Measurements from ENCODE around the gene AKR1E2.
"Not testable (repeated sequence)": the region's sequence is repeated elsewhere in the genome, so short reads cannot be mapped to it uniquely, and the experiment has no call there.

The AKR1E2 gene

GRCh38 chr10:4803822-4804221 is 22.2 kb upstream of the AKR1E2 start:
- no peaks in the 10 kb centered on the region for H3K9me3 Mint-ChIP-seq
- H3K27ac Mint-ChIP-seq: no peak overlapping the region
- H3K4me3 Mint-ChIP-seq: no peak overlapping the region
- DNase-seq: no peak
- no peaks in the 10 kb centered on the region for H3K36me3 Mint-ChIP-seq
- peaks cover 9% of the 10 kb centered on the region for H3K27me3 Mint-ChIP-seq
- H3K4me1 Mint-ChIP-seq: no peaks in the 10 kb centered on the region
- CTCF ChIA-PET: interaction anchor here (0.6 to 1.2 kb wide), 3 partner anchors 11 to 630 kb away, joined by 3 to 4 read pairs (median 3); no protein-coding TSS in a partner anchor

- Mint-ChIP-seq H3K36me3 (no peaks in the 10 kb centered on the region), H3K9me3 (no peaks in the 10 kb centered on the region), H3K4me3 (no peak overlapping the region), H3K27me3 (peaks cover 9% of the 10 kb centered on the region), H3K27ac (no peak overlapping the region), H3K4me1 (no peaks in the 10 kb centered on the region)
- CTCF ChIA-PET: interaction anchor here (0.8 kb wide), 1 partner anchor 12 kb away, joined by 3 read pairs; no protein-coding TSS in a partner anchor
- DNase-seq: no peak
Observed at GRCh38 chr10:4804465-4804864, 21.5 kb upstream of the AKR1E2 start.

- Mint-ChIP-seq H3K27ac (no peak overlapping the region), H3K4me1 (no peaks in the 10 kb centered on the region), H3K36me3 (no peaks in the 10 kb centered on the region), H3K27me3 (peaks cover 6% of the 10 kb centered on the region), H3K4me3 (no peak overlapping the region), H3K9me3 (no peaks in the 10 kb centered on the region)
- CTCF ChIA-PET: interaction anchor here (0.8 kb wide), 1 partner anchor 9 kb away, joined by 3 read pairs; no protein-coding TSS in a partner anchor
- DNase-seq: no peak
Observed at GRCh38 chr10:4806534-4806933, 19.5 kb upstream of the AKR1E2 start.

- Mint-ChIP-seq H3K4me1 (no peaks in the 10 kb centered on the region), H3K4me3 (no peak overlapping the region), H3K36me3 (no peaks in the 10 kb centered on the region), H3K9me3 (no peaks in the 10 kb centered on the region), H3K27me3 (peaks cover 6% of the 10 kb centered on the region), H3K27ac (no peak overlapping the region)
- DNase-seq: no peak
- CTCF ChIA-PET: no interaction called here
Observed at GRCh38 chr10:4807761-4808507, 18.1 kb upstream of the AKR1E2 start.

GRCh38 chr10:4809156-4809555 is 16.9 kb upstream of the AKR1E2 start:
- Mint-ChIP-seq H3K4me1 (no peaks in the 10 kb centered on the region), H3K36me3 (no peaks in the 10 kb centered on the region), H3K4me3 (no peak overlapping the region), H3K27ac (no peak overlapping the region), H3K9me3 (no peaks in the 10 kb centered on the region), H3K27me3 (peaks cover 1% of the 10 kb centered on the region)
- DNase-seq: no peak
- CTCF ChIA-PET: no interaction called here

- Mint-ChIP-seq H3K36me3 (no peaks in the 10 kb centered on the region), H3K27me3 (no peaks in the 10 kb centered on the region), H3K9me3 (no peaks in the 10 kb centered on the region), H3K4me1 (no peaks in the 10 kb centered on the region), H3K4me3 (no peak overlapping the region), H3K27ac (no peak overlapping the region)
- CTCF ChIA-PET: interaction anchor here (1.4 kb wide), 1 partner anchor 11 kb away, joined by 4 read pairs; no protein-coding TSS in a partner anchor
- no peak for DNase-seq
Observed at GRCh38 chr10:4810092-4810491, 15.9 kb upstream of the AKR1E2 start.

GRCh38 chr10:4812046-4812445 is 14.0 kb upstream of the AKR1E2 start:
- Mint-ChIP-seq H3K4me1 (no peaks in the 10 kb centered on the region), H3K36me3 (no peaks in the 10 kb centered on the region), H3K9me3 (no peaks in the 10 kb centered on the region), H3K27ac (no peak overlapping the region), H3K27me3 (peaks cover 3% of the 10 kb centered on the region), H3K4me3 (no peak overlapping the region)
- no peak for DNase-seq
- CTCF ChIA-PET: interaction anchor here (0.5 to 1.1 kb wide), 2 partner anchors 38 to 623 kb away, joined by 3 read pairs; no protein-coding TSS in a partner anchor

GRCh38 chr10:4813023-4813422 is 13.0 kb upstream of the AKR1E2 start:
- no peaks in the 10 kb centered on the region for H3K4me1 Mint-ChIP-seq
- DNase-seq: no peak
- no peak overlapping the region for H3K4me3 Mint-ChIP-seq
- peaks cover 11% of the 10 kb centered on the region for H3K27me3 Mint-ChIP-seq
- CTCF ChIA-PET: interaction anchor here (0.6 to 3.4 kb wide), 2 partner anchors 18 to 36 kb away, joined by 3 to 31 read pairs; no protein-coding TSS in a partner anchor
- no peaks in the 10 kb centered on the region for H3K36me3 Mint-ChIP-seq
- H3K27ac Mint-ChIP-seq: no peak overlapping the region
- no peaks in the 10 kb centered on the region for H3K9me3 Mint-ChIP-seq

GRCh38 chr10:4813496-4813895 is 12.5 kb upstream of the AKR1E2 start:
- Mint-ChIP-seq H3K27me3 (peaks cover 14% of the 10 kb centered on the region), H3K4me3 (no peak overlapping the region), H3K9me3 (no peaks in the 10 kb centered on the region), H3K27ac (no peak overlapping the region), H3K4me1 (no peaks in the 10 kb centered on the region), H3K36me3 (no peaks in the 10 kb centered on the region)
- no peak for DNase-seq
- CTCF ChIA-PET: interaction anchor here (0.6 to 3.4 kb wide), 5 partner anchors 14 to 622 kb away, joined by 3 to 31 read pairs (median 3); no protein-coding TSS in a partner anchor

- H3K4me3 Mint-ChIP-seq, DNase-seq, H3K4me1 Mint-ChIP-seq, H3K36me3 Mint-ChIP-seq, H3K27ac Mint-ChIP-seq, H3K9me3 Mint-ChIP-seq: not testable (repeated sequence)
- CTCF ChIA-PET: interaction anchor here (0.7 to 3.4 kb wide), 15 partner anchors 8 to 1032 kb away, joined by 3 to 31 read pairs (median 5); no protein-coding TSS in a partner anchor
- H3K27me3 Mint-ChIP-seq: peaks cover 14% of the 10 kb centered on the region
Observed at GRCh38 chr10:4815646-4816180, 10.3 kb upstream of the AKR1E2 start.

- no peaks in the 10 kb centered on the region for H3K9me3 Mint-ChIP-seq
- H3K36me3 Mint-ChIP-seq: no peaks in the 10 kb centered on the region
- no peak for DNase-seq
- no peak overlapping the region for H3K27ac Mint-ChIP-seq
- peaks cover 18% of the 10 kb centered on the region for H3K27me3 Mint-ChIP-seq
- no peak overlapping the region for H3K4me3 Mint-ChIP-seq
- CTCF ChIA-PET: interaction anchor here (2.4 kb wide), 1 partner anchor 32 kb away, joined by 9 read pairs; no protein-coding TSS in a partner anchor
- no peaks in the 10 kb centered on the region for H3K4me1 Mint-ChIP-seq
Observed at GRCh38 chr10:4816966-4817365, 9.0 kb upstream of the AKR1E2 start.

- Mint-ChIP-seq H3K9me3 (no peaks in the 10 kb centered on the region), H3K27ac (no peak overlapping the region), H3K4me3 (no peak overlapping the region), H3K4me1 (no peaks in the 10 kb centered on the region), H3K27me3 (peaks cover 22% of the 10 kb centered on the region), H3K36me3 (no peaks in the 10 kb centered on the region)
- CTCF ChIA-PET: interaction anchor here (1.4 to 2.4 kb wide), 2 partner anchors 30 to 615 kb away, joined by 3 to 9 read pairs; no protein-coding TSS in a partner anchor
- DNase-seq: no peak
Observed at GRCh38 chr10:4819067-4819466, 6.9 kb upstream of the AKR1E2 start.

GRCh38 chr10:4819707-4820106 is 6.3 kb upstream of the AKR1E2 start:
- Mint-ChIP-seq H3K9me3 (no peaks in the 10 kb centered on the region), H3K36me3 (no peaks in the 10 kb centered on the region), H3K4me1 (no peaks in the 10 kb centered on the region), H3K27me3 (peaks cover 24% of the 10 kb centered on the region), H3K27ac (no peak overlapping the region), H3K4me3 (no peak overlapping the region)
- DNase-seq: no peak
- CTCF ChIA-PET: interaction anchor here (1.4 to 2.0 kb wide), 2 partner anchors 19 to 30 kb away, joined by 5 to 6 read pairs; no protein-coding TSS in a partner anchor

GRCh38 chr10:4820804-4821401 is 5.1 kb upstream of the AKR1E2 start:
- Mint-ChIP-seq H3K27ac (no peak overlapping the region), H3K36me3 (peaks cover 1% of the 10 kb centered on the region), H3K27me3 (peaks cover 35% of the 10 kb centered on the region), H3K9me3 (peaks cover 1% of the 10 kb centered on the region), H3K4me3 (no peak overlapping the region), H3K4me1 (peaks cover 3% of the 10 kb centered on the region)
- CTCF ChIA-PET: interaction anchor here (1.4 to 2.0 kb wide), 3 partner anchors 10 to 29 kb away, joined by 4 to 6 read pairs (median 5); no protein-coding TSS in a partner anchor
- DNase-seq: no peak

All from activated naive CD4-positive, alpha-beta T cell treated with anti-CD3 and anti-CD28 coated beads, Interleukin-2, amount 10 ng/mL, durations not matched to agents 7 days and 5 days (primary cell).